Inflammatory macrophage treated with lipopolysaccharide for 1 hour (primary cell): ENCODE results near the gene LPCAT1.
"Not testable (repeated sequence)": the region's sequence is repeated elsewhere in the genome, so short reads cannot be mapped to it uniquely, and the experiment has no call there.

ENCODE experiments used
- DNase-seq, 2 donors: peaks; one replicate each; pipeline ENCODE4 v3.0.0-alpha.2; 2020 to 2022

Gene LPCAT1

GRCh38 chr5:1540831-1541701 lies 17.3 kb upstream of the LPCAT1 start:
- DNase-seq = no peak

- no peak for DNase-seq
Observed at GRCh38 chr5:1540166-1540565, 16.4 kb upstream of the LPCAT1 start.

GRCh38 chr5:1539393-1540161 lies 15.8 kb upstream of the LPCAT1 start:
- DNase-seq = not testable (repeated sequence)

GRCh38 chr5:1538741-1539392 lies 15.1 kb upstream of the LPCAT1 start:
- no peak for DNase-seq

GRCh38 chr5:1538276-1538675 lies 14.5 kb upstream of the LPCAT1 start:
- no peak for DNase-seq

- no peak for DNase-seq
Observed at GRCh38 chr5:1537603-1538154, 13.9 kb upstream of the LPCAT1 start.

- peak in 1 of 2 donors; percentile 41 for DNase-seq
Observed at GRCh38 chr5:1536871-1537602, 13.3 kb upstream of the LPCAT1 start.

- peak in 1 of 2 donors; percentile 16 for DNase-seq
Observed at GRCh38 chr5:1536322-1536845, 12.6 kb upstream of the LPCAT1 start.

GRCh38 chr5:1535646-1536045 lies 11.9 kb upstream of the LPCAT1 start:
- no peak for DNase-seq

- DNase-seq = no peak
Observed at GRCh38 chr5:1532384-1532783, 8.6 kb upstream of the LPCAT1 start.

- DNase-seq = no peak
Observed at GRCh38 chr5:1529498-1529897, 5.7 kb upstream of the LPCAT1 start.

- no peak for DNase-seq
Observed at GRCh38 chr5:1527533-1528205, 3.9 kb upstream of the LPCAT1 start.

GRCh38 chr5:1526681-1527131 lies 2.9 kb upstream of the LPCAT1 start:
- peak in 1 of 2 donors; percentile 59 for DNase-seq

- DNase-seq = no peak
Observed at GRCh38 chr5:1526190-1526631, 2.5 kb upstream of the LPCAT1 start.

- no peak for DNase-seq
Observed at GRCh38 chr5:1525624-1526189, 1.9 kb upstream of the LPCAT1 start.

- DNase-seq = no peak
Observed at GRCh38 chr5:1524799-1525623, 1.3 kb upstream of the LPCAT1 start.

GRCh38 chr5:1524481-1524798 lies 680 bp upstream of the LPCAT1 start:
- DNase-seq = no peak

- no peak for DNase-seq
Observed at GRCh38 chr5:1523480-1523792, 324 bp downstream of the LPCAT1 start.

GRCh38 chr5:1522601-1523479 lies 920 bp downstream of the LPCAT1 start:
- DNase-seq = no peak
